ENCODE results near the gene TBCE.
"Not testable (repeated sequence)": the region's sequence is repeated elsewhere in the genome, so short reads cannot be mapped to it uniquely, and the experiment has no call there.

Gene TBCE

DNA sequence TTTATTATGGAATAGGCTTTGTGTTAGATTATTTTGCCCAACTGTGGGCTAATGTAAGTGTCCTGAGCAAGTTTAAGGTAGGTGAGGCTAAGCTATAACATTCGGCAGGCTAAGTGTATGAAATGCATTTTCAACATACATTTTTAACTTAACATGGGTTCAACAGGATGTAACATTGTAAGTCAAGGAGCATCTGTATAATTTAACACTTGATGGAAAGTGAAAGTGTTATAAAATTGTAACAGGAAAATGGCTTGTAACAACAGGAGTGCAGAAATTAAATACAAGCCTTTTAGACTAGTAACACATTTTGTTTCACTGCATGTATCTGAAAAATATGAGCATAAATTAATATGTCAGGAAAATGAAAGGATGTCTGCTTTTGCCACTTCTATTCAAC lies 94.7 kb downstream of the TBCE start:
- Histone ChIP-seq H3K4me1 (peaks cover 0 to 24% (median 0%) of the 10 kb centered on the region in 10 experiments; a peak in 5 of 20 replicates), H3K27ac (no peak overlapping the region), H3K9me3 (replicated peaks in 1 of 11) (peaks cover 0 to 13% (median 6%) of the 10 kb centered on the region in 11 experiments; a peak in 9 of 22 replicates), H4K20me1 (no peaks in the 10 kb centered on the region), H3K9ac (no peak overlapping the region), H3K4me2 (peak overlapping the region in 1 of 11 experiments; percentile 32; a peak in 1 of 22 replicates), H3K4me3 (no peak overlapping the region), H3K27me3 (no peaks in the 10 kb centered on the region), H3K36me3 (peaks cover 28 to 81% (median 55%) of the 10 kb centered on the region in 11 experiments; a peak in 21 of 22 replicates)
- TF ChIP-seq Cebpa-rat (IDR thresholded peaks at IDR 0.05) = no peak

DNA sequence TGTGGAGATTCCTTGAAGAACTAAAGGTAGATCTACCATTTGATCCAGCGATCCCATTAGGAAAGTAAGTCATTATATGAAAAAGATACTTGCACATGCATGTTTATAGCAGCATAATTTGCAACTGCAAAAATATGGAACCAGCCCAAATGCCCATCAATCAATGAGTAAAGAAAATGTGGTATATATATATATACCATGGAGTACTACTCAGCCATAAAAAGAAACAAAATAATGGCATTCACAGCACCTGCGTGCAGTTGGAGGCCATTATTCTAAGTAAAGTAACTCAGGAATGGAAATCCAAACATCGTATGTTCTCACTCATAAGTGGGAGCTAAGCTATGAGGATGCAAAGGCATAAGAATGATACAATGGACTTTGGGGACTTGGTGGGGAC lies 95.6 kb downstream of the TBCE start:
- H3K36me3 ChIP-seq = peaks cover 34 to 83% (median 57%) of the 10 kb centered on the region in 11 experiments
- H4K20me1 ChIP-seq, H3K4me2 ChIP-seq, H3K27me3 ChIP-seq, H3K9ac ChIP-seq, H3K27ac ChIP-seq, H3K4me3 ChIP-seq: not testable (repeated sequence)
- H3K4me1 ChIP-seq = peaks cover 0 to 24% (median 0%) of the 10 kb centered on the region in 10 experiments; a peak in 5 of 20 replicates
- H3K9me3 ChIP-seq (replicated peaks in 1 of 11) = peaks cover 0 to 13% (median 6%) of the 10 kb centered on the region in 11 experiments; a peak in 9 of 22 replicates

DNA sequence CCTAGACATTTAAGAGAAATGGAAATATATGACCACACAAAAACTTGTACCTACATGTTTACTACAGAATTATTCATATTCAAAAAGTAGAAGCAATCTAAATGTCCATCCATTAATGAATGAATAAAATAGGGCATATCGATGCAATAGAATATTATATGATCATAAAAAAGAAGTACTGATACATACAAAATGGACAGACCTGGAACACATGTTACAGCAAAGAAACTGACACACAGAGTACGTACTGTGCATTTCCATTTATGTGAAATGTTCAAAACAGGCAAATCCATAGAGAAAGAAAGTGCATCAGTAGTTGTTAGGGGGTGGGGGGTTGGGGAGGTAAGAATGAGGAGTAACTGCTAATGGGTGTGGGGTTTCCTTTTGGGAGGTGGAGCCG lies 97.8 kb downstream of the TBCE start:
- TF ChIP-seq Cebpa-rat (IDR thresholded peaks at IDR 0.05) = no peak
- H3K4me3 ChIP-seq = no peak overlapping the region

DNA sequence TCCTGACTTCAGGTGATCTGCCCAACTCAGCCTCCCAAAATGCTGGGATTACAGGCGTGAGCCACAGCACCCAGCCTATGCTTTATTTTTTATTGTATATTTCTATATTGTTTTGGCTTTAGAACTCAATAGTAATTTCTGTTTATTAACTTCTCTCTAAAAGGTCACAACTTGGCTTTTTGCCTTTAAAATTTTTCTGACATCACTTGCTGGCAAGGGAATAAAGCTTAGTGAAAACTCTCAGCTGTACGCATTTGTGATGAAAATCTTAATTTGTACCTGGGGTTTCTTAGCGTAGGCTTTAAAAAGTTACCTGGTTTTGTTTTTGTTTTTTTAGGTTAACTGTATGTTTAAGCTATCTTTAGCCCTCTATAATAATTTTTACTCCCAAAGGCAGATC lies 100.8 kb downstream of the TBCE start:
- Histone ChIP-seq H3K9ac (no peak overlapping the region), H3K27ac (no peak overlapping the region), H4K20me1 (no peaks in the 10 kb centered on the region), H3K4me2 (no peak overlapping the region), H3K9me3 (replicated peaks in 1 of 11) (peaks cover 0 to 13% (median 6%) of the 10 kb centered on the region in 11 experiments; a peak in 9 of 22 replicates), H3K4me1 (peaks cover 0 to 5% (median 0%) of the 10 kb centered on the region in 10 experiments; a peak in 1 of 20 replicates), H3K4me3 (no peak overlapping the region), H3K27me3 (no peaks in the 10 kb centered on the region), H3K36me3 (peaks cover 56 to 95% (median 89%) of the 10 kb centered on the region in 11 experiments)
- TF ChIP-seq Cebpa-rat (IDR thresholded peaks at IDR 0.05) = no peak

More for the DNA sequence above, 97.8 kb downstream of the TBCE start:
- Histone ChIP-seq H3K27ac (no peak overlapping the region), H3K9me3 (replicated peaks in 1 of 11) (peaks cover 0 to 13% (median 6%) of the 10 kb centered on the region in 11 experiments; a peak in 9 of 22 replicates), H3K4me1 (peaks cover 0 to 24% (median 0%) of the 10 kb centered on the region in 10 experiments; a peak in 5 of 20 replicates), H3K27me3 (no peaks in the 10 kb centered on the region), H3K9ac (no peak overlapping the region), H4K20me1 (no peaks in the 10 kb centered on the region), H3K36me3 (peaks cover 39 to 89% (median 69%) of the 10 kb centered on the region in 11 experiments), H3K4me2 (no peak overlapping the region)

DNA sequence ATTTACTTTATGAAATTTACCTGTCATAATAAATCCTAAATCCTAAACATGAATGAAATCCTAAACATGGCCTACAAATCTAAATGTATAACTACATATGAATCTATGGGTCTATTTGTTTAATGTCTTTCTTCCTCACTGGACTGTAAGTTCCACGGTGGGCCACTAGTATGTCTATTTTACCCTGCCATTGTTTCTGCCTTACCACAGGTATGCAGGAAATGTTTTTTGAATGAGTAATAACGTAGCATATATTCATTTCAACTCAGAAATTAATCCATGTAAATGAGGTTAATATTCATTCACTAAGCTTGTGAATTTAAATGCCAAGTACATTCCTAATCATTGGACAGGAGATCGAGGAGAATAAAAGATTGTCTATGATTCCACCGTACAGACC lies 101.7 kb downstream of the TBCE start:
- Histone ChIP-seq H3K36me3 (peaks cover 56 to 98% (median 93%) of the 10 kb centered on the region in 11 experiments), H4K20me1 (no peaks in the 10 kb centered on the region), H3K4me3 (no peak overlapping the region), H3K27ac (no peak overlapping the region), H3K9ac (no peak overlapping the region), H3K4me1 (peaks cover 0 to 5% (median 0%) of the 10 kb centered on the region in 10 experiments; a peak in 1 of 20 replicates), H3K27me3 (no peaks in the 10 kb centered on the region), H3K9me3 (replicated peaks in 1 of 11) (peaks cover 0 to 13% (median 6%) of the 10 kb centered on the region in 11 experiments; a peak in 9 of 22 replicates), H3K4me2 (no peak overlapping the region)
- TF ChIP-seq Cebpa-rat (IDR thresholded peaks at IDR 0.05) = no peak

DNA sequence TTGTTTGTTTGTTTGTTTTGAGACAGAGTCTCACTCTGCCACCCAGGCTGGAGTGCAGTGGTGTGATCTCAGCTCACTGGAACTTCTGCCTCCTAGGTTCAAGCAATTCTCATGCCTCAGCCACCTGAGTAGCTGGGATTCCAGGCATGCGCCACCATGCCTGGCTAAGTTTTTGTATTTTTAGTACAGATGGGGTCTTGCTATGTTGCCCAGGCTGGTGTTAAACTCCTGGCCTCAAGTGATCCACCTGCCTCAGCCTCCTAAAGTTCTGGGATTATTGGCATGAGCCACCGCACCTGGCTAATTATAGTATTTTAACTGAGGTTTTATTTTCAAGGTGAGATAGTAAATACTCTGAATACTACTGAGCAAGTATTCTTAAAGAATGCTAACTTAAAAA lies 102.7 kb downstream of the TBCE start:
- H3K36me3 ChIP-seq = peaks cover 55 to 98% (median 86%) of the 10 kb centered on the region in 11 experiments

DNA sequence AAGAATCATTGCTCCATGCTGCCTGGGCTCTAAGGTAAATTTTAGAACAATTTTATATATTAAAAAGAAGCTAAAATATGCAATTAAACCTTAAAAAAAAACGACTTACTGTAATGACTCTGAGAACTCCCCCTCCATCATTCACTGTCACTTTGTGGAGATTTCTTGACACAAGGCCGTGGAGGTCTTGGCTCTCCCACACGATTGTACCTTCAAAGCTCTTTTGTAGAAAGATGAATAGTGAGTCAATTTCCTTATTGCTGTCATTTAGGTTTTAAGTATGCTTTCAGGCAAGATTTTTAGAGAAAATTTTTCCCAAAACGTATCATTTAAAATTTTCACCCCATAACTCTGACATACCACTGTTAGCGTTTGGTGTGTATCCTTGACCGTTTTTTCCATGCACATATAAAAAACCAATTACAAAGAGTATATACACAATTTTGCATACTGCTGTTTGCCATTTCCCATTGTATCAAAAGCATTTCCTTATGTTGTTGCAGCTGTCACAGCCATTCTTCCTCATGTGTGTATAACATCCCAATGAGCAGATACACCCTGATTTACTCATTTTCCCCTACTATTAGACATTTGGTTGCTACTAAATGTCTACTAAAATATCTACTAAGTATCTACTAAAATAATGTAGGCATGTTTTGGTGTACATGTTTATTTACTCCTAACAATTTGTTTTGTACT lies 103.7 kb downstream of the TBCE start:
- Histone ChIP-seq H3K4me2 (no peak overlapping the region), H3K4me3 (no peak overlapping the region), H3K4me1 (no peaks in the 10 kb centered on the region), H3K9me3 (replicated peaks in 1 of 11) (no peaks in the 10 kb centered on the region), H3K9ac (no peak overlapping the region), H3K36me3 (peaks cover 54 to 98% (median 84%) of the 10 kb centered on the region in 11 experiments), H4K20me1 (no peaks in the 10 kb centered on the region), H3K27me3 (no peaks in the 10 kb centered on the region), H3K27ac (no peak overlapping the region)
- no peak for TF ChIP-seq Cebpa-rat (IDR thresholded peaks at IDR 0.05)

More for the DNA sequence above, 102.7 kb downstream of the TBCE start:
- not testable (repeated sequence) for H3K4me1 ChIP-seq; H3K4me3 ChIP-seq; H3K9ac ChIP-seq; H3K27me3 ChIP-seq; H3K4me2 ChIP-seq; H4K20me1 ChIP-seq; H3K9me3 ChIP-seq (replicated peaks in 1 of 11); H3K27ac ChIP-seq

DNA sequence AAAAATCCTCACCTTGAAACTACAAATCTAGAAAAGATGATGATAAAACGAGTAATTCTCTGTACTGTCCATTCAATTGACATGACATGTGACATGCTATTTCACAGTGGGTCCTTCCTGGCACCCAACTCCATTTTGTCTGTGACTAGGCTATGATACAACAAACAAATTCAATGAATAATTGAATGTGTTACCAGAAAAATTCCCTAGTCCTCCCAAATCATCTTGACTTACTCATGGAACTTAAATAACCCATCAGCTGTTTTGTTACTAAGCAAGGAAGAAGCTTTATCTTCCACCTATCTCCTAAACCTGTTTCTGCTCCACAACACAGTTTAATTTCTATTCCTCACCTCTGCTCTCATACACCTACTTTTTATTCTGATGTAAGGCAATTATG lies 106.6 kb downstream of the TBCE start:
- H3K27me3 ChIP-seq = no peaks in the 10 kb centered on the region
- H4K20me1 ChIP-seq = peaks cover 0 to 9% (median 0%) of the 10 kb centered on the region in 11 experiments; a peak in 1 of 22 replicates
- H3K4me2 ChIP-seq = no peak overlapping the region
- H3K4me3 ChIP-seq = no peak overlapping the region
- H3K9me3 ChIP-seq (replicated peaks in 1 of 11) = no peaks in the 10 kb centered on the region
- no peak overlapping the region for H3K9ac ChIP-seq
- no peak for TF ChIP-seq Cebpa-rat (IDR thresholded peaks at IDR 0.05)
- H3K27ac ChIP-seq = no peak overlapping the region
- peaks cover 0 to 4% (median 0%) of the 10 kb centered on the region in 10 experiments; a peak in 1 of 20 replicates for H3K4me1 ChIP-seq
- H3K36me3 ChIP-seq = peaks cover 58 to 98% (median 88%) of the 10 kb centered on the region in 11 experiments

DNA sequence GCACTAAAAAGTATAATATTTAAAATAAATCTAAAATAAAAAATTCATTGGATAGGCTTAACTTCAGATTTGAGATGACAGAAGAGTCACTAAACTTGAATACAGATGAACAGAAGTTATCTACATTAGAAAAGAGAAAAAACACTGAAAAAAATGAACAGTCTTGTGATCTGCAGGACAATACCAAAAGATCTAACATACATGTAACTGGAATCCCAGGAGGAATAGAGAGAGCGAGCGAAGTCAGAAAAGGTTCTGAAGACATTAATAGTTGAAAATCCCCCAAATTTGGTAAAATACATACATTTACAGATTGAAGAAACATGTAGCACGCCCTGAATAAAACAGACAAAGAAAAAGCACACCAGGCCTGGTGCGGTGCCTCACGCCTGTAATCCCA lies 115.9 kb downstream of the TBCE start:
- H3K36me3 ChIP-seq = peaks cover 80 to 100% (median 96%) of the 10 kb centered on the region in 11 experiments

More for the DNA sequence above, 115.9 kb downstream of the TBCE start:
- Histone ChIP-seq H4K20me1 (peaks cover 0 to 13% (median 0%) of the 10 kb centered on the region in 11 experiments; a peak in 3 of 22 replicates), H3K4me3 (no peak overlapping the region), H3K4me1 (no peaks in the 10 kb centered on the region), H3K9me3 (replicated peaks in 1 of 11) (peaks cover 0 to 16% (median 12%) of the 10 kb centered on the region in 11 experiments; a peak in 14 of 22 replicates), H3K27ac (no peak overlapping the region), H3K4me2 (no peak overlapping the region), H3K27me3 (no peaks in the 10 kb centered on the region), H3K9ac (no peak overlapping the region)
- TF ChIP-seq Cebpa-rat (IDR thresholded peaks at IDR 0.05) = no peak
